ENCODE results near the gene PRELP. TPM values are rescaled to one million over a fixed set of nuclear protein-coding genes. Genes with fewer than 3 reads are reported as not detected.
A peak's percentile ranks its signal among the peaks of the same experiment; 100 is the strongest.
"Not testable (repeated sequence)": the region's sequence is repeated elsewhere in the genome, so short reads cannot be mapped to it uniquely, and the experiment has no call there.

Gene PRELP
- total RNA-seq, 4 donors from 2014 or later = 67.3 to 115 (median 83.2) TPM

DNA sequence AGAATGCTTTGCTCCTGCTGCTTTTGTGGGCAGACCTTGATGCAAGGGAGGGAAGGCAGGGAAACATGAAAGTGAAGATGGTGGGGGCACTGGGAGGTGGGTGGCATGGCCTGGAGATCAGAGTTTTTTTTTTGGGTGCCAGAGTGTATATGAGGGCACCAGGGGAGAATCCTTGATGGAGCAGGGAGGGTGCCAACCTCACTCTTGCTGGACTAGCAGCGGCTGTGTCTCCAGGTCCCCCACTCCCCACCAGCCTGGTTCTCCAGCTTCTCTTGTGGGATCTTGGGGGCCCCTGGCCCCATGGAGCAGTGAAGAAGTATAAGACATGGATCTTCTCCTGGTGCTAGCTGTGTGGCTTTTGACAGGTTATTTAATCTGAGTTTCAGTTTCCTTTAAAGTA lies 13.5 kb upstream of the PRELP start:
- DNase-seq (ENCODE audit: low spot score) = no peak
- TF ChIP-seq, protein P1, sequence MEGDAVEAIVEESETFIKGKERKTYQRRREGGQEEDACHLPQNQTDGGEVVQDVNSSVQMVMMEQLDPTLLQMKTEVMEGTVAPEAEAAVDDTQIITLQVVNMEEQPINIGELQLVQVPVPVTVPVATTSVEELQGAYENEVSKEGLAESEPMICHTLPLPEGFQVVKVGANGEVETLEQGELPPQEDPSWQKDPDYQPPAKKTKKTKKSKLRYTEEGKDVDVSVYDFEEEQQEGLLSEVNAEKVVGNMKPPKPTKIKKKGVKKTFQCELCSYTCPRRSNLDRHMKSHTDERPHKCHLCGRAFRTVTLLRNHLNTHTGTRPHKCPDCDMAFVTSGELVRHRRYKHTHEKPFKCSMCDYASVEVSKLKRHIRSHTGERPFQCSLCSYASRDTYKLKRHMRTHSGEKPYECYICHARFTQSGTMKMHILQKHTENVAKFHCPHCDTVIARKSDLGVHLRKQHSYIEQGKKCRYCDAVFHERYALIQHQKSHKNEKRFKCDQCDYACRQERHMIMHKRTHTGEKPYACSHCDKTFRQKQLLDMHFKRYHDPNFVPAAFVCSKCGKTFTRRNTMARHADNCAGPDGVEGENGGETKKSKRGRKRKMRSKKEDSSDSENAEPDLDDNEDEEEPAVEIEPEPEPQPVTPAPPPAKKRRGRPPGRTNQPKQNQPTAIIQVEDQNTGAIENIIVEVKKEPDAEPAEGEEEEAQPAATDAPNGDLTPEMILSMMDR (IDR thresholded peaks at IDR 0.05) = no peak
- no peak for ATAC-seq (ENCODE audit: low FRiP score)

DNA sequence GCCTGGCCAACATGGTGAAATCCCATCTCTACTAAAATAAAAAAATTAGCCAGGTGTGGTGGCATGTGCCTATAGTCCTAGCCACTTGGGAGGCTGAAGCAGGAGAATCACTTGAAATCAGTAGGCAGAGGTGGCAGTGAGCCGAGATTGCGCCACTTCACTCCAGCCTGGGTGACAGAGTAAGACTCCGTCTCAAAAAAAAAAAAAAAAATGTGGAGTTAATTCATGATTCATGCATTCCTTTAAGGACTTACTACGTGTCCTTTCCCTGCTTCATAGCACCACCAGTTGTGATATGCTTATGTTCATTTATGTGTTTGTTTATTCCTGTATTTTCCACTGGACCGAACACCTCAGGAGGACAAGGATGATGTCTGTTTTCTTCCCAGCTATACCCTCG lies 12.7 kb upstream of the PRELP start:
- TF ChIP-seq, protein P1 (IDR thresholded peaks at IDR 0.05) = no peak
- DNase-seq (ENCODE audit: low spot score) (no peak), ATAC-seq (ENCODE audit: low FRiP score) (no peak)

DNA sequence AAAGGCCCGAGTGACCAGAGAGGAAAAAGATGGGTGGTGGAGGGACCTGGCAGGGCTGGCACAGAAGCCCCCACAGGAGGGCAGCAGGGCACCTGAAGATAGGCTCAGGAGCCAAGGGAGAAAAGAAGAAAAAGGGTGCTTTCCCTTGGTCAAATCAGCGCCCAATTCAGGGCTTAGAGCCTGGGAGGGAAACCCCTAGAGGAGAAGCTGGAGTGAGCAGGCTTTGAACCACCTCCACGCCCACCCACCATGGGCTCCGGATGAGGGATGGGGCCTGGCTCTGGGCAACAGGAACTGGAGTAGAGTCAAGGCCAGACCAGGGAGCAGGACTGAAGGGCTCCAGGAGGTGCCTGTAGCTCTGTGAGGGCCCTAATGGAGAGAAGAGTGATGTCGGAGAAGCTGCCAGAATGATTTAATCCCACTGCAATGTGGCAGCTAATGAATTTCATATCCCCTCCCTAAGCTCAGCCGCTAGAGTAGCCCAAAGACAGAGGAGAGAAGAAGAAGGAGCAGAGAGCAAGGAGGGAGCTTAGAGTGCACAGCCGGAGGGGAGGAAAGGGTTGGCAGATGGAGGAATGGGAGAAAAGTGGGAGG lies 12.0 kb upstream of the PRELP start:
- ATAC-seq (ENCODE audit: low FRiP score) = peak; percentile 48
- no peak for DNase-seq (ENCODE audit: low spot score)
- TF ChIP-seq, protein P1 (IDR thresholded peaks at IDR 0.05) = no peak

DNA sequence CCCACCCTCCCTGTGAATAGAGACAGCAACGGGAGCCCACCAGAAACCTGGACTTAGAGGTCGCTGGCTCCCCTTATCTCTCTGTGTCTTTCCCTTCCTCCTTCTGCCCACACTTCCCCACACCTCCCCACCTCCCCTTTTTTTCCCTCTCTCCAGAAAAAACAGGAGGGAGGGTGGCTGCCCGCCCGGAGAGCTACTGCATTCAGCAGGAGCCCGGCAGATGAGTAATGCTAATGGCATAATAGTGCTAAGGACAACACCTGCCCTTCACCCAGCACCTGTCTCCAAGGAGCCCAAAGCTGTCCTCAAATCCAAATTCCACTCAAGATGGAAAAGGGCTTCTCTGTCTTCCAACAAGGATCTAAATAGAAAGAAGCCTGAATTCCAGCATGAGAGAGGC lies 11.4 kb upstream of the PRELP start:
- no peak for DNase-seq (ENCODE audit: low spot score)
- peak; percentile 62 for ATAC-seq (ENCODE audit: low FRiP score)

DNA sequence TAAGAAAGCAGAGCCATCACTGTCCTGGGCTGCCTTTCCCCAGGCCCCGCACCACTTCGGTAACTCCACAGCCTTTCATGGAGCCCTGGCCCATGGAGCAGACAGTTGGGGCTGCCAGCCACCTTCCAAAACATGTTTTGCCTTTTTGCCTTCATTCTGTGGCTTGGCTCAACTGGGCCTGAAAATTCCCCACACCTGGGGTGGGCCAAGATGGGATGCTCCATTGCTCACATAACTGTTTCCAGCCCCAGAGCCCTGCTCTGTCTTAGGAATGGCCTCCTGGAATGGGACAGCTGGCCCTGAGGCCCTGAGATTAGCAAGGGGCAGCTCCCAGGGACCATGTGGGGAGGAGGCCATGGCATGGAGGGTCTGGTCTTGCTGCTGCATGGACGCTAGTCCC lies 10.9 kb upstream of the PRELP start:
- TF ChIP-seq, protein P1 (IDR thresholded peaks at IDR 0.05) = no peak
- no peak for DNase-seq (ENCODE audit: low spot score)
- ATAC-seq (ENCODE audit: low FRiP score) = no peak

More for the DNA sequence above, 11.4 kb upstream of the PRELP start:
- TF ChIP-seq, protein P1 (IDR thresholded peaks at IDR 0.05) = no peak

DNA sequence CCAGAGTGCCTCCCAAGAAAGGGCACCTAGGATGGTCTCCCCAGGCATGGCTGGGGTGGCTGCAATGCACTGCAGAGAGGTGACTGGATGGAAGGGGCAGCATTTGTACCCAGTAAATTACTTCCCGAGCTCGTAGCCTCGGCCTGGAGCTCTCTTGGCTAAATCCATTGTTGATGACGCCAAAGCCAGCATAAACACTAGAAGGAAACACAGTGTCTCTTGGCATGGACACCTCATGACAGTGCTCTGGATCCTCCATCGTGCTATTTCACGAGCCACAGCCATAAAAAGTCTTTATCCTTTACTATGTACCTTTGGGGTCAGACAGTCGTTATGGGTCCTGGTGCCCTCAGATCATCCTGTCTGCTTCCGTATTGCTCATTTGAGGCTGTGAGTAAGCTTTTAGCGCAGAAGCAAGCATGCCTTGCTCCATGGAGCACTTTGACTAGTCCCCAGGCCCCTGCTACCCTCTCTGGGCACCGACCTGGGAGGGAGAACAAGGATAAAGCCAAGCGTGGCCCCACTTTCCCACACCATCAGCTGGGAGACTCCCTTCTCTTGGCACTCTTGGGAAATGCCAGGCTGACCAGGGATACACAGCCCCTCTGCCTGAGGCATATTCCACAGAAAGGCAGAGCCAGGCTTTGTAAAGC lies 10.3 kb upstream of the PRELP start:
- ATAC-seq (ENCODE audit: low FRiP score) = no peak
- TF ChIP-seq, protein P1 (IDR thresholded peaks at IDR 0.05) = no peak
- DNase-seq (ENCODE audit: low spot score) = no peak

DNA sequence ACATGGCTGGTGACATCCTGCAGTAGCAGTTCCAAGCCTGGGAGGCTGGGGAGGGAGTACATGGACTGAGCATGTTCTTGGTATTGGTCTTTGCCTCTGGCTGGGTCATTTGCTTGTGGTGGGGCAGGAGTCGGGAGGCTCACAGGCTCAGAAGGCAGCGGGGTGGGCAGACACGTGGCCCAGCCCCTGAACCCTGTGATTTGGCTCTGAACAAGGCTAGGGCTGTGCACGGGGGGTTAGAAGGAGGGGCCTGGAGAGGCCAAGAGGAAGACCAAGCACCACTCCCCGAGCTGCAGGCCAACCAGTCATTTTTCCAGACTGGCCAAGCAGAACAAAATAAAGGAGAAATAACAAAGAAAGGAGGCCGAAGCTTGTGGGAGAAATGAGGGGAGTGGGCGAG lies 9.7 kb upstream of the PRELP start:
- ATAC-seq (ENCODE audit: low FRiP score) (no peak), DNase-seq (ENCODE audit: low spot score) (no peak)
- TF ChIP-seq, protein P1 (IDR thresholded peaks at IDR 0.05) = no peak

DNA sequence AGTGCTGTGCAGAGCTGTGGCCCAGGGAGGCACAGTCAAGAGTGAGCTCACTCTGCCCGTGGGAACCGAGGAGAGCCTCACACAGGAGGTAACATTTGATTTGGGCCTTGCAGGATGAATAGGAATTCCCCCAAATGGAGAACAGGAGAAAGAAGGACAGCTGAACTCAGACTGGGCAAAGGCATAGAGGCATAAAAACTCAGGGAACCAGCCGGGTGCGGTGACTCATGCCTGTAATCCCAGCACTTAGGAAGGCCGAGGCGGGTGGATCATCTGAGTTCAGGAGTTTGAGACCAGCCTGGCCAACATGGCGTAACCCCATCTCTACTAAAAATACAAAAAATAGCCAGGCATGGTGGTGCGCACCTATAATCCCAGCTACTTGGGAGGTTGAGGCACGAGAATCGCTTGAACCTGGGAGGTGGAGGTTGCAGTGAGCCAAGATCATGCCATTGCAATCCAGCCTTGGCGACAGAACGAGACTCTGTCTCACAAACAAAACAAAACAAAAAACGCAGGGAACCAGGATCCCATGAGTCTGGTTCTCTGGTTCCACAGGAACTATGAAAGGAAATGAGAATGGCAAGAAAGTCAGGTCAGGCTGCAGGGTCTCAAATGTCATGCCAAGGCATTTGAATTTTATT lies 8.6 kb upstream of the PRELP start:
- not testable (repeated sequence) for ATAC-seq (ENCODE audit: low FRiP score); DNase-seq (ENCODE audit: low spot score)

Data from omental fat pad (tissue), 4 donors.